ENCODE data around the gene ZNF764. TPM values are rescaled to one million over a fixed set of nuclear protein-coding genes. Genes with fewer than 3 reads are reported as not detected.

Gene ZNF764
- polyA plus RNA-seq, 4 donors = 11.3 to 14.8 (median 11.4) TPM

DNA sequence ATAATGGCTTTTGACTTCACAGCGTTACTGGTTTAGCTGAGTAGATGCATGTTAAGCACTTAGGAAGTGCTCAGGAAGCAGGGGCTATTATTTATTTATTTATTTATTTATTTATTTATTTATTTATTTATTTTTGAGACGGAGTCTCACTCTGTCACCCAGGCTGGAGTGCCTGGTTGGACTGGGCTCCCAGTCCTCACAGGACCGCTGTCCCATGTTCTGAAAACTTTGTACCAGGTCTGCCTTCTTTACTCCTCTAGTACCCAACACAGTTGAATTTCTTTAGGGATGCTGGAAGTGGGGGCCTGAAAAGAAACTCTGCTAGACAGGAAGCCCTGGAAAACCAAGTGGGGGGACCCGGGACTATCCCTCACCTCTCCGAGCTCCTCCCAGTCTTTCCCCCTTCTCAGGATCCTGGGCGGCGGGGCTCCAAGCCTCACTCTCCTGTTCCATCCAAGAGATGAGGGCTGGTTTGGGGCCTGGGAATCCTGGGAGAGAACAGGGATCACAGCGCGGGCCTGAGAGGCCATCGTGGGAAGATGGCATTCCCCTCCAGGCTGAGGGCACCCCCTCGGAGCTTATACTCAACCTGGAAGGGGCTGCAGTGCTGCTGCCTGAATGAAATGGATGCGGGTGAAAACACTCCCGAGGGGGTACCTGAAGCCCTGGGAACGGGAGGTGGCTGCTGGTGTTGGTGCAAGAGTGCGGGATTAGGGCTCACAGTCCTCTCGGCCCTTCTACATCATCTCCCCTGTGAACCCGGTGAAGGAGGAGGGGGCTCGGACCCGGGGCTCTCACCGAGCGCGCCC, 12.7 kb upstream of the ZNF764 start:
- DNase-seq (ENCODE audit: low read depth in 4 of 4, low spot score in 3 of 4) = peak in 1 of 4 donors; percentile 12

DNA sequence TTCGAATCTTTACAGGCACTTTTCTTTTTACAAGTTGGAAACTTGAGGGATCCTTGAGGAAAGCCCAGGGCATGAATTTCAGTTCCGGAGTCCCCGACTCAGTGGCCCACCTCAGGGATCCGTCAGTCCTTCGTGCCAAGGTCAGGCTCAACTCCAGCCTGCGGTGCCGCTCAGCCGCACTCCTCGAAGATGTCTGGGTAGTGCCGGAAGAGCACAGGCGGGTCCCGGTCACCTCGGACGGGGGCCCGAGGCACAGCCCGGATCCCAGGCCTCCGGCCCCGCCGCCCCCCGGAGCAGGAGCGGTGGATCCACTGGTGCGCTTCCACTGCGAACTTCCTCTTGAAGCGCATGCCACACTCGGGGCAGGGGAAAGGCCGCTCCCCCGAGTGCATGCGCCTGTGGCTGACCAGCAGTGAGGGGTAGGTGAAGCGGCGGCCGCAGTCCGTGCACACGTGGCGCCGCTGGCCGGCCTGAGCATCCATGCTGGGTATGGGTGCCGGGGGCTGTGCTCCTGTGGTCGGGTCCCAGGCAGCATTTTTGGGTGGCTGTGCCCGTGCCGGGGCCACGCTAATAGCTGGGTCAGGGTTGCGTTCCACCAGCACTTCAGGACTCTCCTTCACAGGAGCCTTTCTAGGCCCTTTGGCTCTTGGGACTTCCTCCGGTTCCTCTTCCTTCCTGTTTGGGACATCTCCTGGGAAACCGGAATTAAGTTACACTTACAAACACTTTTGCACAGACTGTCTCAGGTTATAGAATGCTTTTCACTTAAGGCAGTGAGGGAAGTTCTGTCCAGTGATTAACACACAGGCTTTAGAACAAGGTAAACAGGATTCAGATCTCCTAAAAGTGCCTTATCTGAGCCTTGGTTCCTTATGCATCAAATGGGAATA, 11.8 kb upstream of the ZNF764 start:
- DNase-seq (ENCODE audit: low read depth in 4 of 4, low spot score in 3 of 4) = no peak

DNA sequence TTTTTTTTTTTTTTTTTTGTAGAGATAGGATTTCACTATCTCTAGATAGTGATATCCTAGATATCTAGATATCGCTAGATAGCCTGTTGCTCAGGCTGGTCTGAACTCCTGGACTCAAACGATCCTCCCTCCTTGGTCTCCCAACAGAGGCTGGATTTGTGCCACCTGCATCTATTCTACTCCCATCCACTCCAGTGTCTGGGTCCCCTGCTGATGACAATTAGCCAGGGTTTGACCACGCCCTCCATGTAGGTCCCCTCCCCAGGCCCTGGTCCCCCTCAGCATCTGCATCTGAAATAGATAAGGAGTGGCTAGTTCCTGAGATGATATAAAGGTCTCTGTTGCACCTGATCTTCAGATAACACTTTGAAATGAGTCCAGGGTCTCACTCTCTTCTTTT, 11.1 kb upstream of the ZNF764 start:
- DNase-seq (ENCODE audit: low read depth in 4 of 4, low spot score in 3 of 4) = no peak

DNA sequence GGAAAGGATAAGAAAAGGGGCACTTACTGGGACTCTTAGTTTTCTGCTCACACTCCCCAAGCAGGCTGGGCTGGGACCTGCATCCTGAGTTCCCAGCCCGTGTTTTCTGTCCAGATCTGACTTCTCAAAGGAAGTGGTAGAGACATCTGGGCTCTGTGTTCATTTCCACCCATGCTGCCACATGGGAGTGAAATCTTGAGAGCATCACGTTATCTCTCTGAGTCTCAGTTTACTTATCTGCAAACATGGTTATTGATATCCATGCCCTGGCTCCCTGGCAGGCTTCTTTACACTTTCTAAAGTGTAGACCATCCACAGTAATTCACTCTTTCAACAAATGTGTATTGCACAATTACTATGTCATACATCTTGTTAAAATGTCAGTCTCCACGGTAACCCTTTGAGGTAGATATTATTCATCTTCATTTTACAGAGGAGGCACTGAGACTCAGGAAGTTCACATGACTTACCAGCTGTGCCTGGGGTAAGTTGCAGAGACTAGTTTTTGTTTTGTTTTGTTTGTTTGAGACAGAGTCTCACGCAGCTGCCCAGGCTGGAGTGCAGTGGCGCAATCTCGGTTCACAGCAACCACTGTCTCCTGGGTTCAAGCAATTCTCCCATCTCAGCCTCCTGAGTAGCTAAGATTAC, 9.9 kb upstream of the ZNF764 start:
- DNase-seq (ENCODE audit: low read depth in 4 of 4, low spot score in 3 of 4) = no peak

DNA sequence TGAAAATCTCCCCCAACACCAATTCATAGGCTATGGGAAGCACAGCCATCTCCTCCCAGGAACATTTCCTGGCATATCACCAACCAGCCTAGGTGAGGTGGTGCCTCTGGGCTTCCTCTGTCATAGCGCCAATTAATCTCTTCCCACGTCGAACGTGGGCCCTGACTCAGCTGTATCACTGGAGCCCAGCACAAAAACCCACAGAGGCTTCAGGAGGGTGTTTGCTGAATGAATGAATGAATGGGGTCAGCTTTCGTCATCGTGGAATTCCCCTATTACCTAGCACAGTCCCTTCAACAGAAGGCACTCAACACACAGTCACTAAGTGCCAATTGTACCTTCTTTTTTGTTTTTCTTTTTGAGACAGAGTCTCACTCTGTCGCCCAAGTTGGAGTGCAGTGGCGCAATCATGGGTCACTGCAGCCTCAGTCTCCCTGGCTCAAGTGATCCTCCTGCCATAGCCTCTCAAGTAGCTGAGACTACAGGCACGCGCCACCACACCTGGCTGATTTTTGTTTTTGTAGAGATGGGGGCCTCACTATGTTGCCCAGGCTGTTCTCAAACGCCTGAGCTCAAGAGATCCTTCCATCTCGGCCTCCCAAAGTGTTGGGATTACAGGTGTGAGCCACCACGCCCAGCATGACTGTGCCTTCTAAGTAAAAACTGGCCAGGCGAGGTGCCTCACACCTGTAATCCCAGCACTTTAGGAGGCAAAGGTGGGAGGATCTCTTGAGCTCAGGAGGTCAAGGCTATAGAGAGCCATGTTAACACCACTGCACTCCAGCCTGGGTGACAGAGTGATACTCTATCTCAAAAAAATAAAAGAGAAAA, 9.2 kb upstream of the ZNF764 start:
- DNase-seq (ENCODE audit: low read depth in 4 of 4, low spot score in 3 of 4) = no peak

DNA sequence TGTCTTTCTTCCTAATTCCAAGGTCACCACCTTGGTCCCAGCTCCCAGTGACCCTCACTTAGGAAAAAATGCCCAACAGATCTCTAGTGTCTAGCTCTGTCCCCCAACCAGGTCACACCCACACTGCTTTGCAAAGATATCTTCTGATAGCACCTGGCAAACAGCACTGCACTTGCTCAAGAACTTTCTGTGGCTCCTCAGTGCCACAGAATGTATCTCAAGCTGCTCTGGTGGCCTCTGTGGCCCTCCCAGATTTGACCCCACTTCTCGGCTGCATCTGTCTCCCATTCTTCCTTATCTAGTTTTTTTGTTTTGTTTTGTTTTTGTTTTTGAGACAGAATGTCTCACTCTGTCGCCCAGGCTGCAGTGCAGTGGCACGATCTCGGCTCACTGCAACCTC, 8.4 kb upstream of the ZNF764 start:
- no peak for DNase-seq (ENCODE audit: low read depth in 4 of 4, low spot score in 3 of 4)

DNA sequence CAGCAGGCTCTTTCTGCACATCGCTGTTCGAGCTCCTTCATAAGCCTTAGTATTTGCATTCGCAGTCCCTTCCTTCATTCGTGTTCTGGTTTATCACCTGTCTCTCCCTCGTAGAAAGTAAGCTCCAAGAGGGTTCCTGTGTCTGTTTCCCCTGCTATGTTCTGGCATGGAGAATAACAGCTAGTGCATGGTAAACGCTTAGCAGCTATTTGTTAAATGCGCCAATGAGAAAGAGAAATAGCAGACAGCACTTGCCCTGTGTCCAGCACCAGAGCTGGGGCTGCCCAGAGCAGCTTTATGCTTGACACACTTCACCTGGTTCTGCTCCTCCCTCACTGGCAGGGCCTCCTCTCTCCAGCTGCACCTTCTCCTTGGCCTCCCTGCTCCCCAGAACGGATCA, 7.8 kb upstream of the ZNF764 start:
- DNase-seq (ENCODE audit: low read depth in 4 of 4, low spot score in 3 of 4) = no peak

DNA sequence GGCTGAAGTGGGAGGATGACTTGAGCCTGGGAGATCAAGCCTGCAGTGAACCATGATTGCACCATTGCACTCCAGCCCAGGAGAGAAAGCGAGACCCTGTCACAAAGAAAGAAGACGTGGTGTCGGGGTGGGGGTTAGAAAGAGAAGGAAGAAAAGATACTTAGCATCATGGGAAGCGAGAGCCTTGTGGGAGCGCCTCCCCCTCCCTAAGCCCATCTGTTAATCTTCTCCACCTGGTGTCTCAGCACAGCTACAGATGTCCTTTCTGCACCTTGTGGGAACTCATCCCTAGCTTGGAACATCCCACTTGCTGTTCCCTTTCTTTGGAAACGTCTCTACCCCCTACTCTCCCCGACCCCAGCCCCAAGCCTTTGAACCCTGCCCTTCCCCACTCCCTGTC, 7.4 kb upstream of the ZNF764 start:
- DNase-seq (ENCODE audit: low read depth in 4 of 4, low spot score in 3 of 4) = no peak

DNA sequence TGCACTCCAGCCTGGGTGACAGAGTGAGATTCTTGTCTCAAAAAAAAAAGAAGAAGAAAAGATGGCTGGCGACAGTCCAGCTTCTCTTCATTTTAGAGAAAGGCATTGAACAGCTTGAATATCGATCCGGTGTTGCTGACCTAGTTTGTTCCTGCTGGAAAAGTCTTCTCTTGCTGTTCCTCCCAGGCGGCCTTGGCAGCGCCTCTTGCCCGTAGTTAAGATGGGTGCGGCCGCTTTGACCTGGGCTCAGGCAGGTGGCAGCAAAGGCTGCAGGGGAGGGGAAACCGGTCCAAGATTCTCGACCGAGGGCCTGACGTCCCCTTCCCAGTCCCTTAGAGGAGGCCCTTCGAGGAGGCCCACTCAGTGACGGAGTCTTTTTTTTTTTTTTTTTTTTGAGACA, 3.8 kb upstream of the ZNF764 start:
- no peak for DNase-seq (ENCODE audit: low read depth in 4 of 4, low spot score in 3 of 4)

DNA sequence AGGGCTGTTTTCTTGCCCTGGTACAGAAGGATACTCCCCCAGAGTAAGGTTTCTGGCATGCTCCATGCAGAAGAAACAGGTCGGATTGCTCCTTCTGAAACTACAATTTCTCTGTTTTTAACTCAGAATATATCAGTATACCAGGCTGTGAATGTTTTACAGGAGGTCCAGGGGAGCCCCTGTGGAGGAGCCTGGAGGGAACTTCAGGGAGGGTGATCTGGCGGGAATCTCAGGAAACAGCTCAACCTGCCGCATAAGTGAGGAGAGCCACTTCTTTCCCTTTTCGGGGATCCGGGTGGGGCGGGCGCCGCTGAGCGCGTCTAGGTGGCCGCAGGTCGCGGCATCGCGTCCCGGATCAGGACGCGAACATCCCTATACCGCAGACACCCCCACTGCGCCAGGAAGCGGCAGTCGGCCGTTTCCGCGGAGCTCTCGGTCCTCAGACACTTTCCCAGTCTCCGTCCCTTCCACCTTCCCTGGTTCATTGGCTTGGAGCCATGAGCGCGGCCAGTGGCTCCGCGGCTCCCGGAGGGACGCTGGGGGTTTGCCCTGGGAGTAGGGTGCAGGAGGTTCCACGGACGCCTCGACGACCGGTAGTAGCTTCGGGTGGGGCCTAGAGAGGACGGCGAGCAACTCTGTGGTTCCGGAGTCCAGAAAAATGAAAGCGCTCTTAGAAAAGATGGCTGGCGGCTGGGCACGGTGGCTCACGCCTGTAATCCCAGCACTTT, 3.1 kb upstream of the ZNF764 start:
- no peak for DNase-seq (ENCODE audit: low read depth in 4 of 4, low spot score in 3 of 4)

DNA sequence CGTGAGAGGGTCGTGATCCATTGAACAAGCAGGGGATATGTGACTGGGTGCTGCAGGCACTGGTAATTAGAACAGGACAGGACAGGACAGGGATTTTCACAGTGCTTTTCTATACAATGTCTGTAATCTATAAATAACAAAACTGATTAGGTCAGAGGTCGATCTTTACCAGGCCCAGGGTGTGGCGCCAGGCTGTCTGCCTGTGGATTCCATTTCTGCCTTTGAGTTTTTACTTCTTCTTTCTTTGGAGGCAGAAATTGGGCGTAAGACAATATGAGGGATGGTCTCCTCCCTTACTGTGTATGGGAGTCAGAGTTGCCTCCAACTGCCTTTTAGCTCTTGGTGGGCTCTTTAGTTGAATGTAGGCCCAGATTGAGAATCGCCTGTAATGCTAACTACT, 1.5 kb upstream of the ZNF764 start:
- no peak for DNase-seq (ENCODE audit: low read depth in 4 of 4, low spot score in 3 of 4)

DNA sequence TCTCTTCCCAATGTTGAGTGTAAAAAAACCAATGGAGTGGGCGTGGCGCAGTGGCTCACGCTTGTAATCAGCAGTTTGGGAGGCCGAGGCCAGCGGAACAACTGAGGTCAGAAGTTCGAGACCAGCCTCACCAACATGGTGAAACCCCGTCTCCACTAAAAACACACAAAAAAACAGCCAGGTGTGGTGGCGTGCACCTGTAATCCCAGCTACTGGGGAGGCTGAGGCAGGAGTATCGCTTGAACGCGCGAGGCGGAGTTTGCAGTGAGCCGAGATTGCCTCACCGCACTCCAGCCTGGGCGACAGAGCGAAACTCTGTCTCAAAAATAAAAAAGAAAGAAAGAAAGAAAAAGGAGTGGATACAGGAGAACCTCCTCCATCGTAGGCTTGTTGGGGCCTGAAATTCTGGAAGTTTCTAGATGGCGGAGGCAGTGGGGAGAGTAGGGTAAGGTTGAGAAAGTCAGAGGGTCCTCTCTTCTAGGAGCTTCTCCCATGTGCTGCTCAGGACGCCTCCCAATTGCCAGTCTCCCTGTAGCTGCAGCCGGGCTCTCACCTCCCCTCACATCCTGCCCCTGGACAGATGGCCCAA, 709 bp upstream of the ZNF764 start:
- DNase-seq (ENCODE audit: low read depth in 4 of 4, low spot score in 3 of 4) = no peak

DNA sequence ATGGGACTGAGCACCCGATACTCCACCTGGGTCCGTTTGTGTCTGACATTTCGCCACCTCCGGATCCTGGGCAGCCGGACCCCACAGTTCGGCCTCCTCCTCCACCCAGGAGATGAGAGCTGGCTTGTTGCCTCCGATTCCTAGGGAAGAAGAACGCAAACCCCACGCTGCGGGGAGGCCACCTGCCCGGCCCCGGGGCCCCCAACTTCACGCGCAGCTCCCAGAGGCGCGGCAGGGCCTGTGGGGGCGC, 542 bp downstream of the ZNF764 start:
- no peak for DNase-seq (ENCODE audit: low read depth in 4 of 4, low spot score in 3 of 4)

DNA sequence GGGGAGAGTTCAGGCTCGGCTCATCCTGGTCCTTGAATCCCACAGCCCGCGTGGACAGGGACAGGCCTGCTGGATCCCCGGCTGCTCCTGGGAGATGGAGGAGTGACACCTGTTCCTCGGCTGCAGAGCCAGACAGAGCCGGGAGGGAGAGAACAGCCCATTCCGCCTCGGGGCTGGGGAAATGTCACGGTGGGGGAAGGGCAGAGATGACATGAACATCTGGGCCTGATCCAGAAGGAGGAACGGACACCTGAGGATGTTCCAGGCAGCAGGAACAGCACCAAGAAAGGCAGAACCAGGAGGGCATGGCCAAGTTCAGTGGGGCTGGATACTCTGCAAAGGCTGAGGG, 2.1 kb downstream of the ZNF764 start:
- no peak for DNase-seq (ENCODE audit: low read depth in 4 of 4, low spot score in 3 of 4)

DNA sequence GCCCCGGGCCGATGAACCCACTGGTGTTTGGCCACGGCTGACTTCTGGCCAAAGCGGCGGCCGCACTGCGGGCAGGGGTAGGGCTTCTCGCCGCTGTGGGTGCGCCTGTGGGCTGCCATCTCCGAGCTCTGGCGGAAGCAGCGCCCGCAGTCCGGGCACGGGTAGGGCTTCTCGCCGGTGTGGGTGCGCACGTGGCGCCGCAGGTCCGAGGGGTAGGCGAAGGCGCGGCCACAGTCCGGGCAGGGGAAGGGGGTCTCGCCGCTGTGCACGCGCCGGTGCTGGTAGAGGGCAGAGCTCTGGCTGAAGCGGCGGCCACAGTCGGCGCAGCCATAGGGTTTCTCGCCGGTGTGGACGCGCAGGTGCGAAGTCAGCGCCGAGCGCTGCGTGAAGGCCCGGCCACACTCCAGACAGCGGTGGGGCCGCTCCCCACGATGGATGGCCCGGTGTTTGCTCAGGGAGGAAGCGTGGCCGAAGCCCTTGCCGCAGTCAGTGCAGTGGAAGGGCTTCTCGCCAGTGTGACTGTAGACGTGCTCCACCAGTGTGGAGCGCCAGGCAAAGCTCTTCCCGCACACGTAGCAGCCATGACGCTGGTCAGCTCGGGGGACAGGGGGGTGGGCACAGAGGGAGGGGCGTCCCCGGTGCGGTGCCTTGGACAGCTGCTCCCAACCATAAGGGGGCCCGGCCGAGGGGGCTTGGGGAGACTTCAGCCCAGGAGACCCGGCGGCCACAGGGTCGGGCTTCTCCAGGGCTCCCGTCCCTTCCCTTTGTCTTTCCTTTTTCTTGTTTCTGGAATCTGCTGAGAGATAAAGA, 2.7 kb downstream of the ZNF764 start:
- DNase-seq (ENCODE audit: low read depth in 4 of 4, low spot score in 3 of 4) = no peak

DNA sequence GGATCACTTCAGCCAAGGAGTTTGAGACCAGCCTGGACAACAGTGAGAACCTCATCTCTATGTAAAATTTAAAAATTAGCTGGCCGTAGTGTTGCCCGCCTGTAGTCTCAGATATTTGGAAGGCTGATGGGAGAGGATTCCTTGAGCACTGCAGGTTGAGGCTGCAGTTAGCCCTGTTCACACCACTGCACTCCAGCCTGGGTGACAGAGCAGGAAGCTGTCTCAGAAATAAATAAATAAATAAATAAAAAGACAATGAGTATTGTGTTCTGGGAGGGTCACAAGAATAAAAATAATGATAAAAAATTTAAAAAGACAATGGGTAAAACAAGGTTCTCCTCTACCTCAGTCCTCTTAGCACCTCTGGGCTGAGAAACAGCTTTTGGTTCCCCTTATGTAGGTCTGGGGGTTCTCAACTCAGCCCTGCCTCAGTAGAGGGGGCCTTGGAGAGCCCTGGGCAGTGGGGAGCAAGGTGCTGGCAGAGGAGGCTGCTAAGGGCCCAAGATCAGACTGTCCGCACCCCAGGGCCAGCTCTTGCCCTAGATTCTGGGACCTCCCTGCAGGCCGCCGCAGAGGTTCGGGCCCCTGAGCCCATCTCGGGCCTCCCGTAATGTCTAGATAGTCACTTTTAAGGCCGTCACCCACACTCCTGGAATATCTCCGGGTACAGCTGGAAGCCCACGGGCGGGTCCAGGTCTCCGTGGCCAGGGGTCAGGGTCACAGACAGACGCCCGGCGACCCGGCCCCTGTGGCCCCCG, 3.4 kb downstream of the ZNF764 start:
- no peak for DNase-seq (ENCODE audit: low read depth in 4 of 4, low spot score in 3 of 4)

DNA sequence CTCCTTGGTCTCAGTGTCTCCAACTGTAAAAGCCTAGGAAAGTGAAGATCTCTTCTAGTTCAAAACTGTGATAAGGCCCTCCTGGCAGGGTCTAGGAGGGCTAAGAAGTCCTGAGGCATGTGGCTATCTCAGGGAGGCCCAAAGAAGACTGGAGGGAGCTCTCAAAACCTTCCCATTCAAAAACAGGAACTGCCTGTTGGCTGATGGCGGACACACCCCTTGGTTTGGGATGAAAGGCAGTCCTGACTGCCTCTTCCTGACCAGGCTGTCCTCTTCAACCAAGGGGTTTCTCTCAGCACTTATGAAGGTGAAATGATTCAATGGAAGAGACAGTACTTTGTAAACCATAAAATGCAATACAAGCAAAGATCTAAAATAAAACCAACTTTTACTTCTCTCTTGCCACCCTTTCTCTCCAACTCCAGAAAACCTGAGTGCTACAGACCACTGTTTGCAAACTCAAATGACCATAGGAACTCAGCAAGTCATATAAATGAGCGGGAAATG, 4.7 kb downstream of the ZNF764 start:
- no peak for DNase-seq (ENCODE audit: low read depth in 4 of 4, low spot score in 3 of 4)

DNA sequence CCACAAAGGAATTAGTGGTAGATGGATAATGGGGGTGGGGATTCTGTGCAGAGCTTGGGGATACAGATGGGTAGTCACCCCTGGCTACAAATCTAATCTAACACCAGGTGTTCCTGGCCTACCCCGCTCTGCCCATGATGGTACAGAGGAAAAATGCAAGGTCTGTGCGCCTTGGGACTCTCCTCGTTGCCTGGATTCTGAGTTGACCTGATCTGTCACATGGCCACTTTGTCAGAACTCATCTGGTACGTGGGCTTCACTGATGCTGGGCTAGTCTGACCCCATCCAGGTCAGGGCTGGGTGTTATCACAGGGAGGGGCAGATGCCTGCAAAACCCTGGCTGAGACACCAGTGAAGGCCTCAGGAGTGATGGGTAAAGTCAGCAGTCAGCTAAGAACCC, 5.2 kb downstream of the ZNF764 start:
- DNase-seq (ENCODE audit: low read depth in 4 of 4, low spot score in 3 of 4) = no peak

Data from right renal pelvis (tissue), 4 donors.